Inflammatory macrophage (primary cell): Measurements from ENCODE around the gene LEF1.
"Not testable (repeated sequence)": the region's sequence is repeated elsewhere in the genome, so short reads cannot be mapped to it uniquely, and the experiment has no call there.

Experiments used
- DNase-seq, 2 donors: peaks; one replicate each; pipeline ENCODE4 v3.0.0-alpha.2; 2020 to 2022

Gene LEF1

GRCh38 chr4:108029016-108029720 is 139.6 kb downstream of the LEF1 start:
- DNase-seq: peak in 1 of 2 donors; percentile 6

GRCh38 chr4:108024878-108025165 is 143.9 kb downstream of the LEF1 start:
- DNase-seq: no peak

- no peak for DNase-seq
Measured at GRCh38 chr4:108024085-108024877, 144.5 kb downstream of the LEF1 start.

GRCh38 chr4:108018884-108019187 is 149.9 kb downstream of the LEF1 start:
- no peak for DNase-seq

- peak; percentile 71 to 77 for DNase-seq
Measured at GRCh38 chr4:108018040-108018883, 150.5 kb downstream of the LEF1 start.

- no peak for DNase-seq
Measured at GRCh38 chr4:108013955-108014354, 154.8 kb downstream of the LEF1 start.

GRCh38 chr4:108013327-108013726 is 155.4 kb downstream of the LEF1 start:
- DNase-seq: no peak

GRCh38 chr4:108012382-108012781 is 156.3 kb downstream of the LEF1 start:
- not testable (repeated sequence) for DNase-seq

GRCh38 chr4:108010167-108010566 is 158.6 kb downstream of the LEF1 start:
- peak in 1 of 2 donors; percentile 19 for DNase-seq

GRCh38 chr4:108008721-108009120 is 160.0 kb downstream of the LEF1 start:
- peak in 1 of 2 donors; percentile 15 for DNase-seq

GRCh38 chr4:108007984-108008383 is 160.7 kb downstream of the LEF1 start:
- DNase-seq: no peak

GRCh38 chr4:108006361-108006760 is 162.4 kb downstream of the LEF1 start:
- no peak for DNase-seq

- DNase-seq: no peak
Measured at GRCh38 chr4:108005807-108006206, 162.9 kb downstream of the LEF1 start.

- DNase-seq: no peak
Measured at GRCh38 chr4:108004646-108005045, 164.1 kb downstream of the LEF1 start.

GRCh38 chr4:108003982-108004515 is 164.7 kb downstream of the LEF1 start:
- no peak for DNase-seq

- no peak for DNase-seq
Measured at GRCh38 chr4:108001540-108002135, 167.1 kb downstream of the LEF1 start.

- no peak for DNase-seq
Measured at GRCh38 chr4:107999932-108000539, 168.7 kb downstream of the LEF1 start.

GRCh38 chr4:107997794-107998193 is 170.9 kb downstream of the LEF1 start:
- no peak for DNase-seq
